HS-5 (cell line): ENCODE results near the gene YAP1.

Source experiments
- DNase-seq: peaks from one replicate; pipeline ENCODE4 v3.0.0-alpha.2; 2012; ENCODE audit warnings: low read depth

YAP1 gene

GRCh38 chr11:102279641-102280170 is 169.5 kb downstream of the YAP1 start:
- DNase-seq: no peak

GRCh38 chr11:102280245-102280833 is 170.1 kb downstream of the YAP1 start:
- no peak for DNase-seq
